Sigmoid colon (tissue), 7 donors: Measurements from ENCODE around the gene AMN1. TPM values are rescaled to one million over a fixed set of nuclear protein-coding genes. Genes with fewer than 3 reads are reported as not detected.
"Not testable (repeated sequence)": the region's sequence is repeated elsewhere in the genome, so short reads cannot be mapped to it uniquely, and the experiment has no call there.

Experiments
- DNase-seq: peaks from one replicate; pipeline ENCODE4 v3.0.0-alpha.2; 2019
- H3K27ac ChIP-seq, 4 donors: fragments of 200-600 bp; sonication (generic); one replicate each; pipeline ENCODE4 v1.5.1; 2016 to 2019; ENCODE audit warnings: mild to moderate bottlenecking in 1 of 4
- H3K27me3 ChIP-seq, 3 donors: fragments of 200-600 bp; sonication (generic); one replicate each; pipeline ENCODE4 v1.5.1; 2019; ENCODE audit warnings: mild to moderate bottlenecking in 1 of 3
- H3K36me3 ChIP-seq, 4 donors: fragments of 200-600 bp; sonication (generic); one replicate each; pipeline ENCODE4 v1.5.1; 2016 to 2019
- H3K4me1 ChIP-seq, 4 donors: fragments of 200-600 bp; sonication (generic); one replicate each; pipeline ENCODE4 v1.5.1; 2017 to 2019
- H3K4me3 ChIP-seq, 4 donors: fragments of 200-600 bp; sonication (generic); one replicate each; pipeline ENCODE4 v1.5.1; 2017 to 2019; ENCODE audit warnings: mild to moderate bottlenecking in 2 of 4, moderate library complexity in 1 of 4
- H3K9me3 ChIP-seq, 4 donors: fragments of 200-600 bp in 3 of 4; sonication (generic) in 3 of 4; one replicate each; pipeline versions ENCODE4 v1.5.1 to v1.6.1; 2013 to 2019
- EP300 ChIP-seq, 4 donors: sonication (generic); formaldehyde crosslinking; IDR thresholded peaks; one replicate each; pipeline ENCODE4 v1.6.1; 2017; ENCODE audit warnings: antibody characterized with exemption in 4 of 4
- POLR2A ChIP-seq, 2 donors: fragments of 450-650 bp; IDR thresholded peaks; one replicate each; pipeline ENCODE4 v1.6.1; 2016; ENCODE audit warnings: antibody characterized with exemption in 2 of 2, mild to moderate bottlenecking in 2 of 2, moderate library complexity in 2 of 2
- POLR2AphosphoS5 ChIP-seq, 4 donors: sonication (generic); formaldehyde crosslinking; IDR thresholded peaks; one replicate each; pipeline ENCODE4 v1.6.1; 2017; ENCODE audit warnings: antibody characterized with exemption in 4 of 4
- WGBS, 2 donors: extraction: QIAGEN DNeasy Blood & Tissue Kit; methylation state at CpG; one replicate each; pipeline ENCODE4 v1.1.7; 2013; 5-methylcytosine and 5-hydroxymethylcytosine counted together
- intact Hi-C: fragments of 100-400 bp; cut with DNase I; formaldehyde crosslinking; loops from one replicate; pipeline ENCODE4 v1.15.1; 2023
- polyA plus RNA-seq, 3 donors: library from polyadenylated mRNA; stranded (reverse); fragments of 200-250 nt; gene quantifications; one replicate each; pipeline ENCODE4 v1.2.3, GENCODE V29; 2013
- total RNA-seq, 4 donors: library from RNA; depleted of rRNA; stranded (reverse); fragments of >200 nt; gene quantifications; one replicate each; pipeline ENCODE4 v1.1.0, GENCODE V29; 2016
- TF ChIP-seq, protein P1 (sequence below), 4 experiments: fragments of 450-650 bp in 3 of 4; fragments of 200-600 bp in 1 of 4; IDR thresholded peaks; one replicate each; pipeline ENCODE4 v1.5.1; 2016 to 2019; ENCODE audit warnings: antibody characterized with exemption in 4 of 4, mild to moderate bottlenecking in 3 of 4, moderate library complexity in 2 of 4
- donor health status: healthy with polysubstance abuse.
- donor health status: Bipolar disorder and iron deficiency.
- donor health status: healthy.

Gene AMN1
- total and polyA plus RNA-seq, 7 donors = 2.4 to 13.2 (median 10.2) TPM

GRCh38 chr12:31682136-31682962 lies 46.5 kb downstream of the AMN1 start:
- intact Hi-C loops = no loop called here
- peaks cover 0 to 13% (median 1%) of the 10 kb centered on the region in 4 donors for H3K9me3 ChIP-seq
- DNase-seq = no peak
- no peak overlapping the region for H3K4me3 ChIP-seq
- TF ChIP-seq POLR2A (IDR thresholded peaks at IDR 0.05) (no peak), EP300 (IDR thresholded peaks at IDR 0.05) (no peak), POLR2AphosphoS5 (IDR thresholded peaks at IDR 0.05) (no peak)
- TF ChIP-seq, protein P1, sequence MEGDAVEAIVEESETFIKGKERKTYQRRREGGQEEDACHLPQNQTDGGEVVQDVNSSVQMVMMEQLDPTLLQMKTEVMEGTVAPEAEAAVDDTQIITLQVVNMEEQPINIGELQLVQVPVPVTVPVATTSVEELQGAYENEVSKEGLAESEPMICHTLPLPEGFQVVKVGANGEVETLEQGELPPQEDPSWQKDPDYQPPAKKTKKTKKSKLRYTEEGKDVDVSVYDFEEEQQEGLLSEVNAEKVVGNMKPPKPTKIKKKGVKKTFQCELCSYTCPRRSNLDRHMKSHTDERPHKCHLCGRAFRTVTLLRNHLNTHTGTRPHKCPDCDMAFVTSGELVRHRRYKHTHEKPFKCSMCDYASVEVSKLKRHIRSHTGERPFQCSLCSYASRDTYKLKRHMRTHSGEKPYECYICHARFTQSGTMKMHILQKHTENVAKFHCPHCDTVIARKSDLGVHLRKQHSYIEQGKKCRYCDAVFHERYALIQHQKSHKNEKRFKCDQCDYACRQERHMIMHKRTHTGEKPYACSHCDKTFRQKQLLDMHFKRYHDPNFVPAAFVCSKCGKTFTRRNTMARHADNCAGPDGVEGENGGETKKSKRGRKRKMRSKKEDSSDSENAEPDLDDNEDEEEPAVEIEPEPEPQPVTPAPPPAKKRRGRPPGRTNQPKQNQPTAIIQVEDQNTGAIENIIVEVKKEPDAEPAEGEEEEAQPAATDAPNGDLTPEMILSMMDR (IDR thresholded peaks at IDR 0.05) = peak in 2 of 4 experiments; percentile 30 to 31
- peaks cover 0 to 29% (median 0%) of the 10 kb centered on the region in 4 donors for H3K36me3 ChIP-seq
- 62 to 64% methylated on average over 10 of the region's 10 CpGs for whole genome bisulfite sequencing, 2 donors
- no peak overlapping the region for H3K27ac ChIP-seq
- no peaks in the 10 kb centered on the region for H3K27me3 ChIP-seq
- no peaks in the 10 kb centered on the region for H3K4me1 ChIP-seq

DNA sequence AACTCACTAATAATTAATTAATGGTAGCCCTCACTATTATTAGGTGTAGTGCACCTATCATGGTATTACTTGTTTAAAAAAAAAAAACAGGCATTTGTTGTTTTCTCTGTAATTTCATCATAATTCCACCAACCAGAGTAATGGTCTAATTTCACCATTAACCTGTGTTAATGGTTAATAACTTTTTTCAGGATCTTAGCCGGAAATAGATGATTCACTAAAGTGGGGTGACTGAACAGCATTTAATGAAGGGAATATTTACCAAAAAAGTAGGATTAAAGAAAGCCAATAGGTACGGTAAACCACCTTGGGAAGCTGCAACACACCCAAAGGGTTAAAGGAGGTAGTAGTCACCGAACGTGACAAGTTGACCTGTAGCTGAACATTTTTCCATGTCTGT lies 56.3 kb downstream of the AMN1 start:
- Histone ChIP-seq H3K27ac (no peak overlapping the region), H3K36me3 (peaks cover 0 to 36% (median 2%) of the 10 kb centered on the region in 4 donors), H3K4me1 (no peaks in the 10 kb centered on the region), H3K4me3 (no peak overlapping the region), H3K27me3 (no peaks in the 10 kb centered on the region), H3K9me3 (peaks cover 0 to 10% (median 3%) of the 10 kb centered on the region in 4 donors)
- no peak for TF ChIP-seq EP300 (IDR thresholded peaks at IDR 0.05)
- TF ChIP-seq, protein P1 (IDR thresholded peaks at IDR 0.05) = no peak
- no peak for TF ChIP-seq POLR2AphosphoS5 (IDR thresholded peaks at IDR 0.05)
- no peak for TF ChIP-seq POLR2A (IDR thresholded peaks at IDR 0.05)
- no peak for DNase-seq
- intact Hi-C loops = no loop called here
- WGBS, 2 donors = 95 to 98% methylated on average over 4 of the region's 4 CpGs

- H3K27me3 ChIP-seq, DNase-seq, H3K27ac ChIP-seq, H3K4me3 ChIP-seq, intact Hi-C loops, H3K4me1 ChIP-seq: not testable (repeated sequence)
- 77 to 85% methylated on average over 2 of the region's 2 CpGs for WGBS, 2 donors
- H3K36me3 ChIP-seq = peaks cover 0 to 29% (median 3%) of the 10 kb centered on the region in 4 donors
- peaks cover 0 to 10% (median 3%) of the 10 kb centered on the region in 4 donors for H3K9me3 ChIP-seq
Measured at GRCh38 chr12:31669582-31669981, 59.2 kb downstream of the AMN1 start.

DNA sequence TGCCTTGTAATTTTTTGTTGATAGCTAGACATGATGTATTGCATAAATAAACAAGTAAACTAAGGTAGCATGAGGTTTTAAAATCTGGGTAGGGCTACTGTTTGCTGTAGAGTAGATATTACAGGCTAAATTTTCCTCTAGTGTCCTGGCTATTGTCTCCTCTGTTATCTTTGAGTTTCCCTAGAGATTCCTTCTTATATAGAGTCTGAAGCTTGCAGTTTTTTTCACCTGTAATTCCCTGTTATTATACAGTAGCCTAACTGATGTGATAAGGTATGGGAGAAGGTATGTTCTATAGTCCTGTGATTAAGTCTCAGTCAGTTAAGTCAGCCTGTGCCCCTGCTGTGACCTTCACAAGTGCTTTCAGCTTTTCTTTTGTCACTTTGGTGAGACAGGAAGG lies 59.8 kb downstream of the AMN1 start:
- intact Hi-C loops = no loop called here

DNA sequence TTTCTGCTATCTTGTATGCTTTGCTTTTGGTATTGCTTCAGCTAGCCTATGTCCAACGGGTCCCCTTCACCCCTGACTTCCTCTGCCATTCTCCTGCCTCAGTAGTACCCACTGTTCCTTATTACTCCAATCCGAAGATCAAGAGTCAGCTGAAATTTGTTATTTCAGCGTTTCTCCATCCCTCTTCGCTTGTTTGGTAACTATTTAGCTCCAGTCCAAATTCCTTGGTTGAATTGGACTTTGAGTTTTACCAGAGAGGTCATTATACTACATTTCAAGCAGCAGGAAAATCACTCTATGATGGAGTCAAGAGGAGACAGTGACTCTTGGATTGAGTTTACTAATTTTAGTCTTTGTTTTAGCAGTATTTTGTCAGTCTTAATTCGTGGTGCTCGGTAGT lies 64.8 kb downstream of the AMN1 start:
- TF ChIP-seq, protein P1 (IDR thresholded peaks at IDR 0.05) = no peak
- no peak for TF ChIP-seq POLR2AphosphoS5 (IDR thresholded peaks at IDR 0.05)
- TF ChIP-seq POLR2A (IDR thresholded peaks at IDR 0.05) = no peak
- TF ChIP-seq EP300 (IDR thresholded peaks at IDR 0.05) = no peak
- Histone ChIP-seq H3K27ac (no peak overlapping the region), H3K9me3 (peaks cover 0 to 5% (median under 1%) of the 10 kb centered on the region in 4 donors), H3K4me3 (no peak overlapping the region), H3K4me1 (peaks cover 0 to 6% (median 4%) of the 10 kb centered on the region in 4 donors), H3K36me3 (peaks cover 0 to 9% (median 3%) of the 10 kb centered on the region in 4 donors), H3K27me3 (no peaks in the 10 kb centered on the region)
- 82 to 88% methylated on average over 6 of the region's 6 CpGs for WGBS, 2 donors
- intact Hi-C loops = no loop called here
- DNase-seq = no peak

More for the DNA sequence above, 59.8 kb downstream of the AMN1 start:
- Histone ChIP-seq H3K27ac (no peak overlapping the region), H3K9me3 (peaks cover 0 to 10% (median 3%) of the 10 kb centered on the region in 4 donors), H3K27me3 (no peaks in the 10 kb centered on the region), H3K36me3 (peaks cover 0 to 29% (median 3%) of the 10 kb centered on the region in 4 donors), H3K4me1 (no peaks in the 10 kb centered on the region), H3K4me3 (no peak overlapping the region)
- DNase-seq = no peak
- TF ChIP-seq POLR2AphosphoS5 (IDR thresholded peaks at IDR 0.05) (no peak), POLR2A (IDR thresholded peaks at IDR 0.05) (no peak), EP300 (IDR thresholded peaks at IDR 0.05) (no peak)
- TF ChIP-seq, protein P1 (IDR thresholded peaks at IDR 0.05) = no peak
